GM18858 (cell line): Measurements from ENCODE around the gene HMGA1.
"Not testable (repeated sequence)": the region's sequence is repeated elsewhere in the genome, so short reads cannot be mapped to it uniquely, and the experiment has no call there.

ENCODE experiments used
- ATAC-seq: cut with Tn5 transposase; IDR thresholded peaks from one replicate; pipeline ENCODE4 v1.9.1; 2021; ENCODE audit not compliant: unreplicated experiment

HMGA1 gene

DNA sequence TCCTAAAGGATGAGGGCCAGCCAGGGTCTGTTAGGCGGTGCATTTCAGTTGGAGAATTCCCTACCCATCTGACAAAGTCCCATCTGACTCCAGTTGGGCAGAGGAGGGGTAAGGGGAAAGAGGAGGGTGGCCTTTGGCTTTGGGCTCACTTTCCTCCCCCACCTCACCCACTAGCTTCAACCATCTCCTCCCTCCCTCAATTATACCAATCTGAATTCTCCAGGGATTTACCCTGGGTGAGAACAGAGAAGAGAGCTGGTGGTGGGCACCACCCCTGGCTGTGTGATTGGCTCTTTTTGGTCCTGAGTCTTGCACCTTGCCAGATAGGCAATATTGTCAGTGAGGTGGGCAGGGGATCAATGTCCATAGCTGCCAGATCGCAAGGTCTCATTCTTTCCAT, 3.2 kb downstream of the HMGA1 start:
- ATAC-seq: no peak

DNA sequence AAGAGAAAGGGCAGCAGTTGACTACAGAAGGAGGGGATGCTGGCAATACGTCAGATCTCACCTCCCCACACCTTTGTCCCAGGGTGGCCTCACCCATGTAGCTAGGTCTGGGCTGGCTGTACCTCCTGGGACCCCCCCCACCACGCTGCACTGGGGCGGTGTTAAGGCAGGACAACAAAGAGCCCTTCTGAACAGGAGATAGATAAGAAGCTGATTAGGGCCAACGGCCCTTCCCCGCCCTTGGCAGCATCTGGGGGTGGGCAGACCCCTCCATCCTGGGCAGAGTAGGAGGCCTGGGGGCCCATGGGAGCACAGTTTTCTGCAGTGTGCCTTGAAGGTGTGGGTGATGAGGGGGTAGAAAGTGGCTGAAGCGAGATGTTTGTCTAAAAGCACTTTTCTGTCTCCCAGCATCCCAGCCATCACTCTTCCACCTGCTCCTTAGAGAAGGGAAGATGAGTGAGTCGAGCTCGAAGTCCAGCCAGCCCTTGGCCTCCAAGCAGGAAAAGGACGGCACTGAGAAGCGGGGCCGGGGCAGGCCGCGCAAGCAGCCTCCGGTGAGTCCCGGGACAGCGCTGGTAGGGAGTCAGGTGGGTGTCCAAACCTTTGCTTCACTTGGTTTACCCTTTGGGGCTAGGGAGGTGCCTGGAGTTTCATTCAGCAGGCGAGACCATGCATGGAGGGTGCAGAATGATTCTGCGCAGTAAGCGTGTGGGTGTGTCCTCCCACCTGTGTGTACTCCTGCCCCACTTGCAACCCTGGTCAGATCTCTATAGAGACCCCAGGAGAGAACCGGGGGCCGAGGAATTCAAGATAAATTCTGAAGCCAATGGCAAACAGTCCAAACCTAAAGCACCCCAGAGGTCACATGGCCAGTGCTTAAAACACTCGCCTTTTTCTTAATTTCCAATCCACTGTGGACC, 3.9 kb downstream of the HMGA1 start:
- ATAC-seq: no peak

DNA sequence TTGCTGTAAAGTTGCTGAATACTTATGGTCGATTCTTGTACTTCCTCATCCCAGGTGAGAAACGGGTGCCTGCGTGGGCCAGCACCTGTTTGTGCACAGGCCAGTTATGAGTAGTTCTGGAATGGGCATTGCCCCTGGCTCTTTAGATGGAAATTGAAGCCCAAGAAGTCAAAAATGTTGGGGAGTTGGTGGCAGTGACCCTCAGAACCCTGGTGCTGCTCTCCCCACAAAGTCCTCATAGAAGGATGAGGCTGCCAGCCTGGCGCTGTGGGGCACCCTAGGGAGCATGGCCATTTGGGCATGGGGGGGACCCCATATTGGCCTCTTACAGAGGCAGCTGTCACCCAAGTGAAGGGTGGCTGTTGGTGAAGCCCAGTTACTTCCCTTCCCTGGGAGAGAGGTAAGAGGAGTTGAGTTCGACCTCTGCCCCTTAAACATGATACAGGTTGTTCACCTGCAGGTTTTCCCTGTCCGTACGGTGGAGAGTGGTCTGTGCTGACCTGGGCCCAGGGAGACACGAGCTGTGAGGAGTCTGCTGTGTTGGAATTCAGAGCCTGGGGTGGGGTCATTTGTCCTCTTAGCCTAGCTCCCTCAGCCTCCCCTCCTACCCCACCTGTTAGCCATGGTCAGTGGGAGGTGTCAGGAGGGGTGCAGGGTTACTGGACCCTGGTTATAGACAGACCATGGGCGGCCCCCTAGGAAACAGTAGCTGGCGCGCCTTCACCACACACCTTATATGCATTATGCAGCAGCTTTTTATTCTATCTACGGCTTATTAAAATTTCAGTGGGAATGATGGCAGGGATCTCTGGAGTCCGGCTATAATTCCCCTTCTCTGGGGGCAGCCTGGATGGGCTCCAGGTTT, 4.9 kb downstream of the HMGA1 start:
- no peak for ATAC-seq

DNA sequence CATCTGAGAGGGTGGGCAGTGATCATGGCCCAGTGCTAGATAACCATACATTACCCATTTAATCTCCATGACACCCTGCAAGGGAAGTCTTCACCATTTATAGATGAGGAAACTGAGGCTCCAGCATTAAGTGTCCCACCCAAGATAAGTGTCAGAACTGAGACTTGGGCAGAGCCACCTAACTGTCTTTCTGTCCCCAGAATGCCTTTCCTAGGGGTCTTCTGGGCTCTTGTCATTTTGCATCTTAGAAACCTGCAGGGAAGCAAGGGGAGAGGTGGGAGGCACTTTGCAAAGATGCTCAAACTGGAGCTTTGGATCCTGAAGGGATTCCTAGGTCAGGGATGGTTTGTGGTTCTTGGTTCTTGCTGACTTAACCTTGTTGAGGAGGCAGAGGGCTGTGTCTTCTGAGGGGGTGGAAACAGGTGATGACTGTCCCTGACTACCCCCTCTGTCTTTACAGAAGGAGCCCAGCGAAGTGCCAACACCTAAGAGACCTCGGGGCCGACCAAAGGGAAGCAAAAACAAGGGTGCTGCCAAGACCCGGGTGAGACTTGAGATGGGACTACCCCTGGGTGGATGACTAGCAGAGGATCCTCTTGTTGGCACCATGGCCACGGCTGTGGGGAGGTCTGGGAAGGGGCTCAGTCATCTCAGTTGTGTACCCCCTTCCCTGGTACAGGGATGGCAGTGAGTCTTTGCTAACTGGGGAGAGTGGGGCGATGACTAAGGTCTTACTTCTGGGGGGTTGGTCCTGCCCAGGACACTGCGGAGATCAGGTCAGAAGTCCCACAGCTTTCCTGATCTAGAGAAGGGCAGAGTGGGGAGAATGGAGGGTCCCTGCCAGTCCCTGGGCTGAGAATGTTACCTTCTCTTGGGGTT, 5.8 kb downstream of the HMGA1 start:
- no peak for ATAC-seq

DNA sequence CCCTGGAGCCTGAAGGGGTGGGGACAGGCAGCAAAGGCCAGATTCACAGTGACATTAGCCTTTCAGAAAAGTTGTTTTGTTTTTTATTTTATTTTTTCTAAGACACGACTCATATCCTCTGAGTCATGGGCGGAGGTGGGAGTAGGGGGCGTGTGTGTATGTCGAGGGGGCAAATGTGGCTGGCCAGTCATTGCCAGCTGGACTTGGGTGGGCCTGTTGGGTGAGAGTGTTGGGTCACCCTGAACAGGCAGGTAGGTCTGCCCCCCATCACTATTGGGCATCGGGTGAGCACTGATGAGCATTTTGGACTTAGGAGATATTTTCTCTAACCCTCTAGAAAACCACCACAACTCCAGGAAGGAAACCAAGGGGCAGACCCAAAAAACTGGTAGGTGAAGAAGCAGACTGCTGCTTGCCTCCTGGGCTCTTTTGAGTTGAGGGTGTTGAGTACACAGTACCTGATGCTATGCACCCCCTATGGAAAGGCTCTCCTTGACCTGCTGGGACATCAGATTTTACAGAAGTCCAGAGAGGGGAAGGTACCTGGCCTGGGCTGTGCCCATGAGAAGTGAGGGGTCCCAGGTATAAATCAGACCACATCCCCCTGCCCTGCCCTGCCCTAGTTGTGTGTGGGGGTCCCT, 6.6 kb downstream of the HMGA1 start:
- no peak for ATAC-seq

DNA sequence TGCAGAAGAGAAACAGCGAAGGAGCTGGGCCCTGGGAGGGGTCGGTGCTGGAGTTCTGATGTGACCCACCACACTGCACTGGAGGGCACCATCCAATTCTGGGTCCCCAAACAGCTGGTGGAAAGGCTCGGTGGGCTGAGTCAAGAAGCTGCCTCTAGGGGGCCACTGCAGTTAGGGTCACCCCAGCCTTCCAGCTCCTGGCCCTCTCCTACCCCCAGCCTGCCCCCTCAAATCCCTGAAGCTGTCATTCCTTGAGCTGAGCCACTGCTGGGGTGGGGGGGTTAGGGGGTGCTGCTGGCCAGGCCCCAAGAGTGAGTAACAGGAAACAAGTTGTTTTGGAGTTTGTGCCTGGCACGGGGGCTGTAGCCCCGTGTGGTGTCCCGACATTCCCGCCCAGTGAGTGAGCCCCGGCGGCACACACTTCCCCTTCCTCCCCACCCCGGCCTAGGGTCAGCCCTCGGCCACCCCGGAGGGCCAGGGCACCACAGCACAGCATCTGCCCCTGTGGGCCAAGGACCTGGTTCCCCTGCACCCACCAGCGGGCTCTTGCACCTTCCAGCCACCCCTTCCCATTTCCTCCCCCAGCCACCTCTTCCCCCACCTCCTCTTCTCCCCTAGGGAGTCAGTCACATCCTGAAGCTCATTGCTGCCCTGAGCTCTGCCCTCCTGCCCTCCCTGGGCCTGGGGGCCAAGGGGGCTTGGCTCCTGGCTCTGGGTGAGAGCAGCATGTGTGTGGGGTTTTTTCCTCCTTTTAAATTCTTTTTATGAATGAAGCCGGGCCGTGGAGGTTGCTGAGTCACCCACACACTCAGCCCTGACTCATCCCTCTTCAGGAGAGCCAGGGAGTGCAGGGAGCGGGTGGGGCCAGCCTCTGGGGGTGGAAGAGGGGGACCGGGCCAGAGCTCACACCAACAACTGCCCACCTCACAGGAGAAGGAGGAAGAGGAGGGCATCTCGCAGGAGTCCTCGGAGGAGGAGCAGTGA, 7.5 kb downstream of the HMGA1 start:
- no peak for ATAC-seq

DNA sequence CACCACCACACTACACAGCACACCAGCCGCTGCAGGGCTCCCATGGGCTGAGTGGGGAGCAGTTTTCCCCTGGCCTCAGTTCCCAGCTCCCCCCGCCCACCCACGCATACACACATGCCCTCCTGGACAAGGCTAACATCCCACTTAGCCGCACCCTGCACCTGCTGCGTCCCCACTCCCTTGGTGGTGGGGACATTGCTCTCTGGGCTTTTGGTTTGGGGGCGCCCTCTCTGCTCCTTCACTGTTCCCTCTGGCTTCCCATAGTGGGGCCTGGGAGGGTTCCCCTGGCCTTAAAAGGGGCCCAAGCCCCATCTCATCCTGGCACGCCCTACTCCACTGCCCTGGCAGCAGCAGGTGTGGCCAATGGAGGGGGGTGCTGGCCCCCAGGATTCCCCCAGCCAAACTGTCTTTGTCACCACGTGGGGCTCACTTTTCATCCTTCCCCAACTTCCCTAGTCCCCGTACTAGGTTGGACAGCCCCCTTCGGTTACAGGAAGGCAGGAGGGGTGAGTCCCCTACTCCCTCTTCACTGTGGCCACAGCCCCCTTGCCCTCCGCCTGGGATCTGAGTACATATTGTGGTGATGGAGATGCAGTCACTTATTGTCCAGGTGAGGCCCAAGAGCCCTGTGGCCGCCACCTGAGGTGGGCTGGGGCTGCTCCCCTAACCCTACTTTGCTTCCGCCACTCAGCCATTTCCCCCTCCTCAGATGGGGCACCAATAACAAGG, 8.5 kb downstream of the HMGA1 start:
- not testable (repeated sequence) for ATAC-seq

DNA sequence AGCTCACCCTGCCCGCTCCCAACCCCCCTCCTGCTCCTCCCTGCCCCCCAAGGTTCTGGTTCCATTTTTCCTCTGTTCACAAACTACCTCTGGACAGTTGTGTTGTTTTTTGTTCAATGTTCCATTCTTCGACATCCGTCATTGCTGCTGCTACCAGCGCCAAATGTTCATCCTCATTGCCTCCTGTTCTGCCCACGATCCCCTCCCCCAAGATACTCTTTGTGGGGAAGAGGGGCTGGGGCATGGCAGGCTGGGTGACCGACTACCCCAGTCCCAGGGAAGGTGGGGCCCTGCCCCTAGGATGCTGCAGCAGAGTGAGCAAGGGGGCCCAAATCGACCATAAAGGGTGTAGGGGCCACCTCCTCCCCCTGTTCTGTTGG, 9.1 kb downstream of the HMGA1 start:
- ATAC-seq: not testable (repeated sequence)

DNA sequence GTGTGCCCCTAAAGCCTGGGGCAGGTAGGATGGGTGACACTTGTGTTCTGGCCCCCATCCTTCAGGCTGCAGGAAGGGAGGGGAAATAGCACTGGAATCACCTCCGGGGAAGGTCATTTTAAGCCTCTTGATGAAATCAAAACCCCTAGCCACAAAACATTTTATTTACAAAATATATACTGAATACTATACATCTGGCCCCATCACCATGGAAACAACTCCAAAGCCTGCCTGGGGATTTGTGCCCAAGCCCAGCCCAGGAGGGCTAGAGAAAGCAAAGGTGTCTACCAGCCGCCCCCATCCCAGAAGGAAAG, 9.5 kb downstream of the HMGA1 start:
- no peak for ATAC-seq

DNA sequence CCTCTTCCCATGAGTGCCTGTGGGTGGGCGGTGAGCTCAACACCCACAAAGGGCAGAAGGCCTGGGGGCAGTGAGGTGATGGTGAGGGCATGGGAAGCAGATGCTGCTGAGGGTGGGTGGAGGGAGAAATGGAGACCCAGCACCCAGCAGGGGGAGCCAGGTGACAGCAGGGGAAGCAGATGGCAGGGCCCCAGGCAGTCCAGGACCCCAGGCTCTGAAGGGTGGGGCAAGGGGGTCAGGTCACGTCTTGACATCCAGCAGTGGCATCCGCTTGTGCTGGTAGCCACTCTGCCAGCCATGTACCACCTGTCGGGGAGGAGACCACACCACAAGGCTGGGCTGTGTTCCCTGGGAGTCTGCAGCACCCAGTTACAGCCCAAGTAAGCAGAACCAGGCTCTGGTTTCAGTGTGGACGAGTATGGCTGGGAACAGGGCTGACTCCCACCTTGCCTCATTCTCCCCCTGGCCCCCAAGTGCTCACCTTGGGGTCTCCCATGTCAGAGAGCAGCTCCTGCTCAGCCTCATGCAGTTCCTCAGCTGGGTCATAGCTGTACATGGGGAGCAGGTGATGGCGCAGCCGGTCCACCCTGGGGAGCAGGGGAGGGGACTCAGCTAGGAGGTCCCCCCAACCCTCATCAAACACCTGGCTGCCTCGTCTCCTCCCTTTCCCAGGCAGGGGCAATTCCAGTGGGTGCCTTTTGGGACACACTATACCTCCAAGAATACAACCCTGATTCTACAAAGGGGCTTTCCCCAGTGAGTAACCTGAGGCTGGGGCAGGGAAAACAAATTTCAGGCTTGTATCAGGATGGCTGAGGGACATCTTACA, 10.1 kb downstream of the HMGA1 start:
- no peak for ATAC-seq

DNA sequence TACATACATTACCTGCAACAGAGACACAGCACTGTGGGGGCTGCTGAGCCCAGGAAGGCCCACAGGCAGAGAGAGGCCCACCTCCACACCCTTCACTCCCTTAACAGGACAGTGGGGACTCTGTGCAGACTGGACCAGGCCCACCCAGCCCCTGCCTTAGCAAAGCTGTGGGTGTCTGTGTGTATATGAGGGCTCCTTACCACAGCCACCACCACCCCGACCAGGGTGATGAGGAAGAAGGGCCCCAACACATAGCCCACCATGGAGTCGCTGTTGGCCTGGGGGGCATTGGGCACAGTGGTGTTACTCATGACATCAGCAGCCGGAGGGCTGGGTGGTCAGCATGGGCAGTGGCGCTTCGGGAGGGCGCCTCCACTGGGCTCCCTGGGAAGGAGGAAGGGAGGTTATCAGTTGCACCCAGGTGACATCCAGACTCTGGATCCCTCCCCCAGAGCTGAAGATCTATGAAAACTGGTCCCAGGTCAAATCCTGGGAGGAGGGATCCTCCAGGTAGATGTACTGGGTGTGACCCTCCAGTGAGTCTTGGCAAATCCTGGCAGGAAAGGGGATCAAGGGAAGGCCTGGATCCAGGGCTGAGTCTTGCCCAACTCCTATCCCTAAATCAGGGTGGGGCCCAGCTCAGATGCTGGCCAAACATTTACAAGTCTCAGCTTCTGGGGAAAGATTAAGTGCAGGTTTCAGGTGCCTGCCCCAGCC, 11.0 kb downstream of the HMGA1 start:
- no peak for ATAC-seq

DNA sequence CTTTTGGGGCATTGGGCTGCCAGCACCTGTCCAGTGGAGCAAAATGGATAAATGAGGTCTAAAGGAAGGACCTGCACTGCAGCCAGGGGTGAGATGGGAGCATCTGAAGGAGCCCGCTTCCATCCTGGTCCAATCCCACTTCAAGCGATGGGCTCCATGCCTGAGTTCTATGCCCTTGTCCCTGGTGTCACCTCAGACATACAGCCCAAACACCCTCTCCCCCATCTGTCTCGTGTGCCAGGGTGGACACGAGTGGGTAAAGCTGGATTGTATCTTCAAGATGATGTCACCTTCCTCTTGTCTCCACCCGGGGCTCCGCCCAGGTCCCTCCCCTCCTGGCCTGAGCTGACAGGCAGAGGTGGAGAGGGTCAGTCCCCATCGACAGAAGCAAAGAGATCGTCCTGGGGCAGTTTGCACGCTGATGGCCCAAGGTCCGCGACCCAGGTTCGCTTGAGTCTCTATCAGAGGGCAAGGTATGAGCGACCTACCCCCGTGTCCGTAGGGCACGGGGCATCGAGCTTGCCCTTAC, 11.6 kb downstream of the HMGA1 start:
- no peak for ATAC-seq

DNA sequence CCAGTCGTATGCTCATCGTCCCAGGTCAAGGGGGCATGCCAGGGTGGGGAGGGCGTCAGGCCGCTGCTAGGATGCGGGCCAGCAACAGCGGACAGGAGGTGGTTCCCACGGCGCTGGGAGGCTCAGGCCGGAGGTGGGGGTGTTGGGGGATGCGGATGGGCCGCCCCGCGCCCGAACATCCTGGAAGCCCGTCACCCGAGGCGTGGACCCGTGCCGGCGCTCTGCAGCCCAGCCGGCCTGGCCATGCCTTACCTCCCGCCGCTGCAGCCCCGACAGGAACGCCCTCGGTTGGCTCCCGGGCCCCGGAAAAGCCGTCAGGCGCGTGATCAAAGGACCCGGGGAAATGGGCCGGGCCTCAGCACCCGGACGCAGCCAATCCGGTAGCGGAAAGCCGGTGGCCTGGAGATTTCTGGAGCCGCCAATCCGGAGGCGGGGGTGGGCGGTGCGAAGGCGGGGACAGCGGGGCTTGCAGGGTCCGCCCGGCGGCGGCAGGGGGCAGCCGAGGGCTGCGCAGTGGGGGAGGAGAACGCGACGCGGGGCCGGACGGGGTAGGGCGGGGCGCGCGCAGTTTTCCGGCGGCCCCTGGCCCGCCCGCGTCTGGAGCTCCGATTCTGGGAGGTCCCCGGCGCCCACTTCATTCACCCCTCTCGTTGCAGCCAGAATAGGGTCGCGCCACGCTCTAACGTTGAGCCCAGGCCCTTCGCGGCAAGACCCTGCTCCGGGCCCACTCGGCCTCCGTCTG, 12.2 kb downstream of the HMGA1 start, which contains the start of gene SMIM29:
Gene SMIM29, minus strand, starts transcription at position 280 of the 742 bp plus-strand sequence. CDS start 1,215 bp downstream, outside the sequence.
- ATAC-seq: no peak

DNA sequence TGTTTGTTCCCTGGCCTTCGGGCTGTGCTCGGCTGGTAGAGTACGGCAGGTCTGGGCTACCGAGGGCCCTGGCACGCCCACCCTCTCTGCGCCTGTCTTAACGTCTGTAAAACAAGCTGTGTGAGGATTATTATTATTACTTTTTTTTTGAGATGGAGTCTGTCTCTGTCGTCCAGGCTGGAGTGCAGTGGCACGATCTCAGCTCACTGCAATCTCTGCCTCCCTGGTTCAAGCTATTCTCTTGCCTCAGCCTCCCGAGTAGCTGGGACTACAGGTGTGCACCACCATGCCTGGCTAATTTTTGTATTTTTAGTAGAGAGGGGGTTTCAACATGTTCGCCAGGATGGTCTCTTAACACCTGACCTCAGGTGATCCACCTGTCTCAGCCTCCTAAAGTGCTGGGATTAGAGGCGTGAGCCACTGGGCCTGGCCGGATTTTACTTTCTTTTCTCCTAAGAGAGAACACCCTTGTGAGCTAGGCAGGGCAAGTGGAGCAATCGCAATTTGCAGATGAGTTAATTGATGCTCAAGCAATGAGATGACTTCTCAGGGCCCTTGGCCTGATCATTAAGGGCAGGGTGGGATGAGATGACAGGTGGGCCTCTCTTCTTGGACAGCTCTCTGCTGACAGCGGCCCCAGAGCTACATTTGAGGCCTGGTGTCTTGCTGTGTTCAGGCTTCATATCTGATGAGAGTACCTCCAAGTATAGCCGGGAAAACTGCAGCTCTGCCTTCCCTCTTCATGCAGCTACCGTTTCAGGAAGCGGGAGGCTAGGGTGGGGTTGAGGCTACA, 13.0 kb downstream of the HMGA1 start:
- no peak for ATAC-seq

DNA sequence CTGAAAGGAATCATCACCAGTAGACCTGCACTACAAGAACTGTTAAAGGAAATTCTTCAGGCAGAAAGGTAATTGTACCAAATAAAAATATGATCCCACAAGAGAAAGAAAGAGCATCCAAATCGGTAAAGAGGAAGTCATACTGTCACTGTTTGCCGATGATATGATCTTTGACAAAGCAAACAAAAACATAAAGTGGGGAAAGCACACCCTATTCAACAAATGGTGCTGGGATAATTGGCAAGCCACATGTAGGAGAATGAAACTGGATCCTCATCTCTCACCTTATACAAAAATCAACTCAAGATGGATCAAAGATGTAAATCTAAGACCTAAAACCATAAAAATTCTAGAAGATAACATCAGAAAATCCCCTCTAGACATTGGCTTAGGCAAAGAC, 15.7 kb downstream of the HMGA1 start:
- not testable (repeated sequence) for ATAC-seq
